Stomach smooth muscle (tissue), 2 donors: Measurements from ENCODE around the gene CLIP4.

Experiments used
- H3K27ac ChIP-seq: one replicate; pipeline ENCODE4 v1.7.0; 2013; ENCODE audit warnings: mild to moderate bottlenecking, low read length, inconsistent platforms
- H3K27me3 ChIP-seq, 2 donors: one replicate each; pipeline ENCODE4 v1.7.0; 2013; ENCODE audit warnings: low read length in 2 of 2; ENCODE audit not compliant: insufficient read depth in 2 of 2, control insufficient read depth in 1 of 2
- H3K36me3 ChIP-seq, 2 donors: one replicate each; pipeline ENCODE4 v1.7.0; 2013; ENCODE audit warnings: low read length in 2 of 2; ENCODE audit not compliant: control insufficient read depth in 2 of 2, insufficient read depth in 2 of 2
- H3K4me1 ChIP-seq: one replicate; pipeline ENCODE4 v1.7.0; 2013; ENCODE audit warnings: low read length; ENCODE audit not compliant: control insufficient read depth, insufficient read depth
- H3K4me3 ChIP-seq, 2 donors: one replicate each; pipeline ENCODE4 v1.7.0; 2013; ENCODE audit warnings: low read length in 2 of 2
- H3K9ac ChIP-seq, 2 donors: one replicate each; pipeline ENCODE4 v1.7.0; 2013; ENCODE audit warnings: low read length in 2 of 2, mild to moderate bottlenecking in 1 of 2
- H3K9me3 ChIP-seq, 2 donors: one replicate each; pipeline ENCODE4 v1.7.0; 2013; ENCODE audit warnings: low read length in 2 of 2; ENCODE audit not compliant: control insufficient read depth in 2 of 2
- donor health status: healthy.
- donor health status: Pancreatic carcinoma.

The CLIP4 gene

DNA sequence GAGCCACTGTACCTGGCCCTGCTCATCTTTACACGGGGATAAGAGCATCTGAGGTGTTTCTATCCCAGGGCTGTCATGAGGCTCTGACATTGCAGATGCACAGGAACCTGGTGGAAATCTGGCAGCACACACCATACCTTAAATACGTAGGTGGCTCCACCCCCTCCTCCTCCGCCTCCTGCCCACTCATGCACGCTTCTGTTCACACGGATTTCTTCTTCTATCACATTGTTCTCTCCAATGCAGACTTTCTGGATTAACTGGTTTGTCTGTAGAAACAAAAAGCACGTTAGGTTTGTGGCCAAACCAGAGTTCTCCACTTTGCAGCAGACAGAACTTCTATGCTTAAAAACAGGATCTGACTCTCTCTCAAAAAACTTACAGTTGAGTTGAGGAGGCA, 118.2 kb downstream of the CLIP4 start:
- Histone ChIP-seq H3K9me3 (no peaks in the 10 kb centered on the region), H3K4me3 (no peak overlapping the region), H3K9ac (no peak overlapping the region), H3K36me3 (no peaks in the 10 kb centered on the region), H3K27me3 (peaks cover 3 to 4% of the 10 kb centered on the region in 2 donors), H3K4me1 (no peaks in the 10 kb centered on the region), H3K27ac (no peak overlapping the region)

- peaks cover 3 to 4% of the 10 kb centered on the region in 2 donors for H3K27me3 ChIP-seq
- H3K27ac ChIP-seq, result no peak overlapping the region
- H3K36me3 ChIP-seq, result no peaks in the 10 kb centered on the region
- H3K9me3 ChIP-seq, result no peaks in the 10 kb centered on the region
- no peak overlapping the region for H3K4me3 ChIP-seq
- H3K9ac ChIP-seq, result no peak overlapping the region
- no peaks in the 10 kb centered on the region for H3K4me1 ChIP-seq
Observed at GRCh38 chr2:29235411-29235810, 120.2 kb downstream of the CLIP4 start.

GRCh38 chr2:29236074-29236473, 120.9 kb downstream of the CLIP4 start:
- Histone ChIP-seq H3K27me3 (peaks cover 3 to 7% of the 10 kb centered on the region in 2 donors), H3K36me3 (no peaks in the 10 kb centered on the region), H3K4me1 (no peaks in the 10 kb centered on the region), H3K4me3 (no peak overlapping the region), H3K9me3 (no peaks in the 10 kb centered on the region), H3K9ac (no peak overlapping the region), H3K27ac (no peak overlapping the region)

- H3K9me3 ChIP-seq, result no peaks in the 10 kb centered on the region
- H3K27me3 ChIP-seq, result peaks cover 3 to 7% of the 10 kb centered on the region in 2 donors
- no peaks in the 10 kb centered on the region for H3K4me1 ChIP-seq
- no peak overlapping the region for H3K4me3 ChIP-seq
- H3K27ac ChIP-seq, result no peak overlapping the region
- H3K9ac ChIP-seq, result no peak overlapping the region
- no peaks in the 10 kb centered on the region for H3K36me3 ChIP-seq
Observed at GRCh38 chr2:29238497-29238896, 123.3 kb downstream of the CLIP4 start.
